MM.1S (cell line): ENCODE data around the gene MISP.

ENCODE experiments used
- DNase-seq: peaks from one replicate; pipeline ENCODE4 v3.0.0-alpha.2; 2015
- H2AFZ ChIP-seq: fragments of 300-600 bp; sonication (generic); 2 replicates; pipeline ENCODE4 v1.6.0; 2016; ENCODE audit warnings: antibody characterized with exemption, low read length
- H3F3A ChIP-seq: fragments of 300-600 bp; sonication (generic); 2 replicates; pipeline ENCODE4 v1.6.1; 2016; ENCODE audit warnings: mild to moderate bottlenecking, antibody characterized with exemption, low read length, moderate library complexity, mixed read lengths; ENCODE audit not compliant: insufficient read depth
- H3K27ac ChIP-seq: fragments of 300-600 bp; sonication (generic); 2 replicates; pipeline ENCODE4 v1.5.1; 2016; ENCODE audit warnings: mild to moderate bottlenecking, low read length
- H3K27me3 ChIP-seq: fragments of 300-600 bp; sonication (generic); replicated peaks from 2 replicates; pipeline ENCODE4 v1.6.0; 2016; ENCODE audit warnings: low read length; ENCODE audit not compliant: insufficient read depth
- H3K36me3 ChIP-seq: fragments of 300-600 bp; sonication (generic); replicated peaks from 2 replicates; pipeline ENCODE4 v1.6.1; 2016; ENCODE audit warnings: mild to moderate bottlenecking, low read length, mixed read lengths; ENCODE audit not compliant: insufficient read depth
- H3K4me1 ChIP-seq: fragments of 300-600 bp; sonication (generic); 2 replicates; pipeline ENCODE4 v1.6.1; 2016; ENCODE audit warnings: low read length, mixed read lengths
- H3K4me2 ChIP-seq: fragments of 300-600 bp; sonication (generic); 2 replicates; pipeline ENCODE4 v1.6.0; 2016; ENCODE audit warnings: low read depth, low read length
- H3K4me3 ChIP-seq: fragments of 300-600 bp; sonication (generic); 2 replicates; pipeline ENCODE4 v1.5.1; 2016; ENCODE audit warnings: low read length, mixed read lengths
- H3K79me2 ChIP-seq: fragments of 300-600 bp; sonication (generic); 2 replicates; pipeline ENCODE4 v1.6.1; 2016; ENCODE audit warnings: mixed run types, low read length, mixed read lengths
- H3K9ac ChIP-seq: fragments of 300-600 bp; sonication (generic); 2 replicates; pipeline ENCODE4 v1.6.1; 2016; ENCODE audit warnings: low read length, mixed read lengths
- H3K9me2 ChIP-seq: fragments of 300-600 bp; sonication (generic); replicated peaks from 2 replicates; pipeline ENCODE4 v1.6.1; 2016; ENCODE audit warnings: mild to moderate bottlenecking, low read length, mixed read lengths; ENCODE audit not compliant: insufficient read depth
- H3K9me3 ChIP-seq: fragments of 300-600 bp; sonication (generic); replicated peaks from 2 replicates; pipeline ENCODE4 v1.6.1; 2016; ENCODE audit warnings: mild to moderate bottlenecking, low read length, mixed read lengths; ENCODE audit not compliant: insufficient read depth
- H4K20me1 ChIP-seq: fragments of 300-600 bp; sonication (generic); 2 replicates; pipeline ENCODE4 v1.6.1; 2016; ENCODE audit warnings: mild to moderate bottlenecking, low read length, moderate library complexity, mixed read lengths; ENCODE audit not compliant: insufficient read depth
- EZH2 ChIP-seq: fragments of 300-600 bp; sonication (generic); optimal IDR thresholded peaks from 2 replicates; pipeline ENCODE3; 2017; ENCODE audit warnings: low read depth, mild to moderate bottlenecking, antibody characterized with exemption, low read length, mixed read lengths
- EZH2phosphoT487 ChIP-seq: fragments of 300-600 bp; sonication (generic); IDR thresholded peaks from 2 replicates; pipeline ENCODE4 v1.6.1; 2018; ENCODE audit warnings: antibody characterized with exemption, low read length
- TF ChIP-seq, protein P1 (sequence below): fragments of 300-600 bp; sonication (generic); IDR thresholded peaks from 2 replicates; pipeline ENCODE4 v1.5.1; 2016; ENCODE audit warnings: antibody characterized with exemption, low read length, mixed read lengths

MISP gene

DNA sequence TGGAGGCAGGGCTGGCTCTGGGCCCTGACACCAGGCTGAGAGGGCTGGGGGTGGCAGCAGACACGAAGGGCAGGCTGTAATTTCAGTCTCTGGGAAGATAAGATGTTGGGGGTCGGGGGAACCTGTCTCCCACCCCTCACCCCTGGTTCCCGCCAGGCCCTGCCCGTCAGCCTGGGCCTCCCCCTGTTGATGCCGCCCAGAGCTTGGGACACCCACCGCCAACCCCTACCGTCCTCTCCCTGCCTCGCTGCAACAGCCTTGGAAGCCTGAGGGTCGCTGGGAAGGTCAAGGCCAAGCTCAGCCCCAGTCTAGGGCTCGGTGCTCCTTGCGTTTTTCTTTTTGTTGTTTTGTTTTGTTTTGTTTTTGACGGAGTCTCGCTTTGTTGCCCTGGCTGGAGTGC lies 27.7 kb upstream of the MISP start:
- Histone ChIP-seq H3K9me2 (no peaks in the 10 kb centered on the region), H3K4me2 (no peak overlapping the region; the same call in 1 of the 2 replicates), H3K4me1 (no peaks in the 10 kb centered on the region), H2AFZ (no peak overlapping the region), H3K27ac (no peak overlapping the region), H3F3A (no peaks in the 10 kb centered on the region), H3K36me3 (no peaks in the 10 kb centered on the region), H3K9ac (no peak overlapping the region), H3K27me3 (peaks cover 91% of the 10 kb centered on the region), H4K20me1 (no peaks in the 10 kb centered on the region), H3K4me3 (no peak overlapping the region), H3K9me3 (no peaks in the 10 kb centered on the region), H3K79me2 (no peaks in the 10 kb centered on the region)
- no peak for DNase-seq
- TF ChIP-seq EZH2 (no peak), EZH2phosphoT487 (no peak)
- TF ChIP-seq, protein P1, sequence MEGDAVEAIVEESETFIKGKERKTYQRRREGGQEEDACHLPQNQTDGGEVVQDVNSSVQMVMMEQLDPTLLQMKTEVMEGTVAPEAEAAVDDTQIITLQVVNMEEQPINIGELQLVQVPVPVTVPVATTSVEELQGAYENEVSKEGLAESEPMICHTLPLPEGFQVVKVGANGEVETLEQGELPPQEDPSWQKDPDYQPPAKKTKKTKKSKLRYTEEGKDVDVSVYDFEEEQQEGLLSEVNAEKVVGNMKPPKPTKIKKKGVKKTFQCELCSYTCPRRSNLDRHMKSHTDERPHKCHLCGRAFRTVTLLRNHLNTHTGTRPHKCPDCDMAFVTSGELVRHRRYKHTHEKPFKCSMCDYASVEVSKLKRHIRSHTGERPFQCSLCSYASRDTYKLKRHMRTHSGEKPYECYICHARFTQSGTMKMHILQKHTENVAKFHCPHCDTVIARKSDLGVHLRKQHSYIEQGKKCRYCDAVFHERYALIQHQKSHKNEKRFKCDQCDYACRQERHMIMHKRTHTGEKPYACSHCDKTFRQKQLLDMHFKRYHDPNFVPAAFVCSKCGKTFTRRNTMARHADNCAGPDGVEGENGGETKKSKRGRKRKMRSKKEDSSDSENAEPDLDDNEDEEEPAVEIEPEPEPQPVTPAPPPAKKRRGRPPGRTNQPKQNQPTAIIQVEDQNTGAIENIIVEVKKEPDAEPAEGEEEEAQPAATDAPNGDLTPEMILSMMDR, result no peak

DNA sequence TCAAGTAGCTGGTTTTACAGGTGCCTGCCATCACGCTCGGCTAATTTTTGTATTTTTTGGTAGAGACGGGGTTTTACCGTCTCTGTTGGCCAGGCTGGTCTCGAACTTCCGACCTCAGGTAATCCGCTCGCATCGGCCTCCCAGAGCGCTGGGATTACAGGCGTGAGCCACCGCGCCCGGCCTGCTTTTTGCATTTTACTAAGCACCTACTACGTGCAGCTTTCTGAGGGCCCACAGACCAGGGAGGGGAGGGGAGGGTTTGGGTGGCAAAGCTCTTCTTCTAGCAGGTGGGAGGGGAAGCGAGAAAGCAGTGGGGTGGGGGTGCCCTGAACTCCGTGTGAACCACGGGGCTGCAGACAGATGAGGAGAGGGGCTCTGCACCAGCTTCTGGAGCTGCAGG lies 27.2 kb upstream of the MISP start:
- H3K9ac ChIP-seq, result no peak overlapping the region
- H2AFZ ChIP-seq, result no peak overlapping the region
- H3K36me3 ChIP-seq, result no peaks in the 10 kb centered on the region
- no peak for DNase-seq
- no peak overlapping the region for H3K4me3 ChIP-seq
- no peaks in the 10 kb centered on the region for H3F3A ChIP-seq
- TF ChIP-seq EZH2, result no peak
- no peak for TF ChIP-seq EZH2phosphoT487
- TF ChIP-seq, protein P1, result no peak
- H3K4me2 ChIP-seq, result no peak overlapping the region
- no peaks in the 10 kb centered on the region for H4K20me1 ChIP-seq
- H3K27me3 ChIP-seq, result peaks cover 90% of the 10 kb centered on the region
- no peak overlapping the region for H3K27ac ChIP-seq
- no peaks in the 10 kb centered on the region for H3K4me1 ChIP-seq
- H3K79me2 ChIP-seq, result no peaks in the 10 kb centered on the region
- no peaks in the 10 kb centered on the region for H3K9me3 ChIP-seq
- no peaks in the 10 kb centered on the region for H3K9me2 ChIP-seq

DNA sequence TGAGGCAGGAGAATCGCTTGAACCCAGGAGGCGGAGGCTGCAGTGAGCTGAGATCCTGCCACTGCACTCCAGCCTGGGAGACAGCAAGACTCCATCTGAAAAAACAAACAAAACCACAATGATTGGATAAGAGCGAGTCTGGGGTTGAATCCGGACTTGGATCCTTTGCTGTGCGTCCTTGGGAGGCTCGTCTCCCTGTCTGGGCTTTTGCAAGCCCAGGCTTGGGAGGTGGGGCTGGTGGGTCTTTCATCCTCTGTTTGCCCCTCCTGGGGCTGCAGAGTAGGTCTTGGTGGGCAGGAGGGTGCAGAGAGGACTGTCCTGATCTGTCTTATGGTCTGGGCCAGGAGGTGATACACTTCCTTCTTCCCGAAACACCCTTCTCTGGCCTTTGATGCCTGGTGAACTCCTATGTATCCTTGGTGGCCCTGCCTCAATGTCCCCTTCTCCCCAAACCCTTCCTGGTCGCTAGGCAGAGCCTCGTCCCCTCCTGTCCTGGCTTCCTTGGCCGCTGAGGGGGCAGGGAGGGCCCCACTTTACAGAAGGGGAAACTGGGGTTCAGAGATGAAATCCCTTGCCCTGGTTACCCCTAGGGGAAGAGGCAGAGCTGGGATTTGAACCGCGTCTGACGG lies 25.3 kb upstream of the MISP start:
- H3K27ac ChIP-seq, result no peak overlapping the region
- TF ChIP-seq, protein P1, result no peak
- no peak for TF ChIP-seq EZH2
- no peak for TF ChIP-seq EZH2phosphoT487
- H3K4me1 ChIP-seq, result no peaks in the 10 kb centered on the region
- H3K4me3 ChIP-seq, result no peak overlapping the region
- DNase-seq, result no peak
- H3K9me3 ChIP-seq, result no peaks in the 10 kb centered on the region
- H4K20me1 ChIP-seq, result no peaks in the 10 kb centered on the region
- no peak overlapping the region for H3K4me2 ChIP-seq
- H3K79me2 ChIP-seq, result no peaks in the 10 kb centered on the region
- no peak overlapping the region for H3K9ac ChIP-seq
- no peaks in the 10 kb centered on the region for H3K9me2 ChIP-seq
- H3K27me3 ChIP-seq, result peaks cover 88% of the 10 kb centered on the region
- no peaks in the 10 kb centered on the region for H3K36me3 ChIP-seq
- H3F3A ChIP-seq, result no peaks in the 10 kb centered on the region
- no peak overlapping the region for H2AFZ ChIP-seq
